Omental fat pad (tissue), 4 donors: Measurements from ENCODE around the gene SRR. TPM values are rescaled to one million over a fixed set of nuclear protein-coding genes. Genes with fewer than 3 reads are reported as not detected.
A peak's percentile ranks its signal among the peaks of the same experiment; 100 is the strongest.

Source experiments
- ATAC-seq: fragments of 150-250 bp; one replicate; pipeline ENCODE4 v1.9.1; 2016; ENCODE audit warnings: mild to moderate bottlenecking, moderate library complexity; ENCODE audit not compliant: low FRiP score
- DNase-seq: peaks from one replicate; pipeline ENCODE4 v3.0.0-alpha.2; 2019; ENCODE audit warnings: low spot score
- CTCF ChIP-seq, 3 donors: fragments of 450-650 bp; IDR thresholded peaks; one replicate each; pipeline ENCODE4 v1.5.1; 2016 to 2017; ENCODE audit warnings: antibody characterized with exemption in 3 of 3, mild to moderate bottlenecking in 3 of 3, moderate library complexity in 2 of 3
- total RNA-seq, 4 donors: library from RNA; depleted of rRNA; stranded (reverse); fragments of >200 nt; gene quantifications; one replicate each; pipeline ENCODE4 v1.1.0, GENCODE V29; 2016

Gene SRR
- total RNA-seq, 4 donors from 2014 or later, result 5.0 to 14.9 (median 7.2) TPM

- TF ChIP-seq CTCF (IDR thresholded peaks at IDR 0.05), result no peak
- DNase-seq (no peak), ATAC-seq (no peak)
Measured at GRCh38 chr17:2335726-2336214, 32.0 kb downstream of the SRR start.

GRCh38 chr17:2336215-2336851 is 32.6 kb downstream of the SRR start, which contains the start of gene TSR1:
Gene TSR1 (minus strand): TSS chr17:2336457. CDS start chr17:2336427, 30 bp downstream.
- peak; percentile 82 for ATAC-seq
- peak; percentile 69 for DNase-seq
- no peak for TF ChIP-seq CTCF (IDR thresholded peaks at IDR 0.05)

GRCh38 chr17:2336852-2337543 is 33.2 kb downstream of the SRR start, which contains the start of gene SGSM2:
Gene SGSM2 (plus strand): TSS chr17:2337501. CDS start chr17:2337689, 188 bp downstream.
- TF ChIP-seq CTCF (IDR thresholded peaks at IDR 0.05), result no peak
- ATAC-seq (peak; percentile 50), DNase-seq (no peak)

- TF ChIP-seq CTCF (IDR thresholded peaks at IDR 0.05), result no peak
- peak; percentile 25 for DNase-seq
- peak; percentile 80 for ATAC-seq
Measured at GRCh38 chr17:2337544-2338314, 34.0 kb downstream of the SRR start.

GRCh38 chr17:2338315-2338657 is 34.5 kb downstream of the SRR start:
- no peak for DNase-seq
- no peak for TF ChIP-seq CTCF (IDR thresholded peaks at IDR 0.05)

GRCh38 chr17:2343421-2343820 is 39.7 kb downstream of the SRR start:
- DNase-seq (no peak), ATAC-seq (no peak)
- no peak for TF ChIP-seq CTCF (IDR thresholded peaks at IDR 0.05)

More at GRCh38 chr17:2338315-2338657, 34.5 kb downstream of the SRR start:
- no peak for ATAC-seq
